ENCODE measurements around the gene OSBPL5. TPM values are rescaled to one million over a fixed set of nuclear protein-coding genes. Genes with fewer than 3 reads are reported as not detected.

The OSBPL5 gene
- total RNA-seq, 2 donors from 2014 or later, result 35.0 to 50.7 TPM

- H3K27ac ChIP-seq, result peak overlapping the region; percentile 67 to 71
- intact Hi-C loops (cut with DNase I), result no loop called here
- peak; percentile 68 for DNase-seq (ENCODE audit: low spot score)
- H3K4me1 ChIP-seq (replicated peaks), result peaks cover 19% of the 10 kb centered on the region
- H3K36me3 ChIP-seq, result no peaks in the 10 kb centered on the region
- WGBS, result 67% methylated on average over 21 of the region's 21 CpGs
- TF ChIP-seq, protein P1, sequence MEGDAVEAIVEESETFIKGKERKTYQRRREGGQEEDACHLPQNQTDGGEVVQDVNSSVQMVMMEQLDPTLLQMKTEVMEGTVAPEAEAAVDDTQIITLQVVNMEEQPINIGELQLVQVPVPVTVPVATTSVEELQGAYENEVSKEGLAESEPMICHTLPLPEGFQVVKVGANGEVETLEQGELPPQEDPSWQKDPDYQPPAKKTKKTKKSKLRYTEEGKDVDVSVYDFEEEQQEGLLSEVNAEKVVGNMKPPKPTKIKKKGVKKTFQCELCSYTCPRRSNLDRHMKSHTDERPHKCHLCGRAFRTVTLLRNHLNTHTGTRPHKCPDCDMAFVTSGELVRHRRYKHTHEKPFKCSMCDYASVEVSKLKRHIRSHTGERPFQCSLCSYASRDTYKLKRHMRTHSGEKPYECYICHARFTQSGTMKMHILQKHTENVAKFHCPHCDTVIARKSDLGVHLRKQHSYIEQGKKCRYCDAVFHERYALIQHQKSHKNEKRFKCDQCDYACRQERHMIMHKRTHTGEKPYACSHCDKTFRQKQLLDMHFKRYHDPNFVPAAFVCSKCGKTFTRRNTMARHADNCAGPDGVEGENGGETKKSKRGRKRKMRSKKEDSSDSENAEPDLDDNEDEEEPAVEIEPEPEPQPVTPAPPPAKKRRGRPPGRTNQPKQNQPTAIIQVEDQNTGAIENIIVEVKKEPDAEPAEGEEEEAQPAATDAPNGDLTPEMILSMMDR (IDR thresholded peaks at IDR 0.05), result no peak
- TF ChIP-seq POLR2AphosphoS5 (IDR thresholded peaks at IDR 0.05), result peak; percentile 41
- H3K4me3 ChIP-seq, result no peak overlapping the region
- no peaks in the 10 kb centered on the region for H3K27me3 ChIP-seq (replicated peaks; ENCODE audit: insufficient read depth)
- H3K9me3 ChIP-seq, result no peaks in the 10 kb centered on the region
These were observed 38.8 kb downstream of the OSBPL5 start for GRCh38 chr11:3126207-3126865.

DNA sequence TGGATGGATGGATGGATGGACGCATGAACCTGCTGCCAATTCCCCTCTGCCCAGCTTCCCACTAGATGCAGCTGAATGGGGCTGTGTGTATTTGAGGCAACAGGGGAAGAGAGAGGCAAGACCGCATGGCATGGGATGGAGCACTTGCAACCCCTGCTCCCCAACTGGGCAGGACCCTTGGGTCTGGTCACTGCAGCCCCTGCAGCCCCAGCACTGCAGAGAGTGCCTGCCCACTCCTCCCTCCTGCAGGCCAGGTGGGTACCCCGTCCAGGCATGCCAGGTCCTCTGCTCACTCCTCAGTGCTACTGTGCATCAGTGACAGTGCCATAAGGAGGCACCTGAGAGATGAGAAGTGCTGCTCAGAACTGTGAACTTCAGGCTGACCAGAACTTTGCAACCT lies 40.3 kb downstream of the OSBPL5 start:
- 74% methylated on average over 3 of the region's 3 CpGs for WGBS
- Histone ChIP-seq H3K27me3 (replicated peaks; ENCODE audit: insufficient read depth) (no peaks in the 10 kb centered on the region), H3K4me1 (replicated peaks) (peaks cover 19% of the 10 kb centered on the region), H3K36me3 (peaks cover 0 to 2% of the 10 kb centered on the region in 2 donors), H3K27ac (peak overlapping the region; percentile 68 to 72), H3K9me3 (no peaks in the 10 kb centered on the region), H3K4me3 (no peak overlapping the region)
- no peak for TF ChIP-seq POLR2A (IDR thresholded peaks at IDR 0.05)
- TF ChIP-seq, protein P1 (IDR thresholded peaks at IDR 0.05), result peak in 1 of 4 experiments; percentile 3
- intact Hi-C loops (cut with DNase I), result loop anchor here (2.0 kb wide), 1 partner anchor 36 kb away; no protein-coding TSS in a partner anchor
- DNase-seq (ENCODE audit: low spot score), result no peak

DNA sequence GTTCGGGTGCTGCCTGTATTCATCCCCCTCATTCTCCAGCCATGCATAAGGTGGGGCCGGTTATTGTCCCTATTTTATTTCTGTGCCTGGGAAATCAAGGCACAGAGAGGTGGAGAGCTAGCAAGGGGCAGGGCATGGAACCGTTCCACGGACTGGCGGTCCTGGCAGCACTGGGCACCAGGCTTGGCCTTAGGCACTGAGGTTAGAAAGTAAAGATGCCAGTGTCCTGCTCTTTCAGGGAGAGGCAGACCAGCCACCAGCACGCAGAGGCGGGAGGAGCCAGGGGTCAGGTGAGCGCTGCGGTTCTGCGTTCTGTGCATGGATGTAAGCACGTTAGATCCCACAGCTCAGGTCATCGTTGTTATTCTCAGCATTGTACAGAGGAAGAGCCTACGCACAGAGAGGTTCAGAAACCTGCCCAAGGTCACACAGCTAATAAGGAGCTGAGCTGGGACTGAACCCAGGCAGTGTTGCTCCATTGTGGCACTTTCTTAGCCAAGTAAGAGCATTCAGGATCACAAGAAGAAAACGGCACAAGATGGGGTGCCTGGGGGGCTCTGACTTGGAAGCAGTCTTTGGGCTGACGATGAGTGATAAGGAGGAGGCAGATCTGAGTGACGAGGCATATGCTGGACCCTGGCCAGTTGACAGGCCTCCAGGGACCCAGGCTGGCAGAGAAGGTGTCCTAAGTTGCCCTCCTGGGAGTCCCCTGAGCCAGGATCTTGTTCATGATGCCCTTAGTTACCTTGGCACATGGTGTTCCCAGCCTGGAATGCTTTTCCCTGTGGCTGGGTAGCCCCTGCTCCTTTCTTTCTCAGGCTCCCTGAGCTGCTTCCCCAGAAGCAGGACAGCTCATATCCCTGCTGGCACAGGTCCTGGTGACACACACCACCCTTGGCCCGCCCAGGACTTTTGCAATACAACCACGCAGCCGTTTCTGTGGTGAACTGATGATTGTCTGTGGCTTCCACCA lies 41.1 kb downstream of the OSBPL5 start:
- 60% methylated on average over 19 of the region's 19 CpGs for WGBS
- H3K4me1 ChIP-seq (replicated peaks), result peaks cover 19% of the 10 kb centered on the region
- H3K36me3 ChIP-seq, result peaks cover 0 to 2% of the 10 kb centered on the region in 2 donors
- intact Hi-C loops (cut with DNase I), result loop anchor here (2.0 kb wide), 1 partner anchor 37 kb away; no protein-coding TSS in a partner anchor
- H3K9me3 ChIP-seq, result no peaks in the 10 kb centered on the region
- TF ChIP-seq, protein P1 (IDR thresholded peaks at IDR 0.05), result no peak
- TF ChIP-seq POLR2AphosphoS5 (IDR thresholded peaks at IDR 0.05), result peak; percentile 80
- peak; percentile 83 for DNase-seq (ENCODE audit: low spot score)
- no peak overlapping the region for H3K4me3 ChIP-seq
- H3K27me3 ChIP-seq (replicated peaks; ENCODE audit: insufficient read depth), result no peaks in the 10 kb centered on the region
- H3K27ac ChIP-seq, result peak overlapping the region; percentile 68 to 72

- Histone ChIP-seq H3K4me1 (replicated peaks) (peaks cover 19% of the 10 kb centered on the region), H3K27me3 (replicated peaks; ENCODE audit: insufficient read depth) (no peaks in the 10 kb centered on the region), H3K4me3 (no peak overlapping the region), H3K27ac (peak overlapping the region; percentile 68 to 72), H3K9me3 (no peaks in the 10 kb centered on the region), H3K36me3 (peaks cover 0 to 2% of the 10 kb centered on the region in 2 donors)
- WGBS, result 49% methylated on average over 19 of the region's 19 CpGs
- intact Hi-C loops (cut with DNase I), result no loop called here
- TF ChIP-seq POLR2AphosphoS5 (IDR thresholded peaks at IDR 0.05), result peak; percentile 68
- TF ChIP-seq POLR2A (IDR thresholded peaks at IDR 0.05), result no peak
- TF ChIP-seq, protein P1 (IDR thresholded peaks at IDR 0.05), result no peak
- peak; percentile 74 for DNase-seq (ENCODE audit: low spot score)
These were observed 41.8 kb downstream of the OSBPL5 start for GRCh38 chr11:3123305-3123704.
